Sigmoid colon (tissue), 7 donors: ENCODE measurements around the gene BPIFB3. TPM values are rescaled to one million over a fixed set of nuclear protein-coding genes. Genes with fewer than 3 reads are reported as not detected.

Experiments used
- DNase-seq: peaks from one replicate; pipeline ENCODE4 v3.0.0-alpha.2; 2019
- H3K27ac ChIP-seq, 4 donors: fragments of 200-600 bp; sonication (generic); one replicate each; pipeline ENCODE4 v1.5.1; 2016 to 2019; ENCODE audit warnings: mild to moderate bottlenecking in 1 of 4
- H3K27me3 ChIP-seq, 3 donors: fragments of 200-600 bp; sonication (generic); one replicate each; pipeline ENCODE4 v1.5.1; 2019; ENCODE audit warnings: mild to moderate bottlenecking in 1 of 3
- H3K36me3 ChIP-seq, 4 donors: fragments of 200-600 bp; sonication (generic); one replicate each; pipeline ENCODE4 v1.5.1; 2016 to 2019
- H3K4me1 ChIP-seq, 4 donors: fragments of 200-600 bp; sonication (generic); one replicate each; pipeline ENCODE4 v1.5.1; 2017 to 2019
- H3K4me3 ChIP-seq, 4 donors: fragments of 200-600 bp; sonication (generic); one replicate each; pipeline ENCODE4 v1.5.1; 2017 to 2019; ENCODE audit warnings: mild to moderate bottlenecking in 2 of 4, moderate library complexity in 1 of 4
- H3K9me3 ChIP-seq, 4 donors: fragments of 200-600 bp in 3 of 4; sonication (generic) in 3 of 4; one replicate each; pipeline versions ENCODE4 v1.5.1 to v1.6.1; 2013 to 2019
- CTCF ChIP-seq, 4 experiments: fragments of 450-650 bp in 3 of 4; fragments of 200-600 bp in 1 of 4; IDR thresholded peaks; one replicate each; pipeline ENCODE4 v1.5.1; 2016 to 2019; ENCODE audit warnings: antibody characterized with exemption in 4 of 4, mild to moderate bottlenecking in 3 of 4, moderate library complexity in 2 of 4
- EP300 ChIP-seq, 4 donors: sonication (generic); formaldehyde crosslinking; IDR thresholded peaks; one replicate each; pipeline ENCODE4 v1.6.1; 2017; ENCODE audit warnings: antibody characterized with exemption in 4 of 4
- POLR2A ChIP-seq, 2 donors: fragments of 450-650 bp; IDR thresholded peaks; one replicate each; pipeline ENCODE4 v1.6.1; 2016; ENCODE audit warnings: antibody characterized with exemption in 2 of 2, mild to moderate bottlenecking in 2 of 2, moderate library complexity in 2 of 2
- POLR2AphosphoS5 ChIP-seq, 4 donors: sonication (generic); formaldehyde crosslinking; IDR thresholded peaks; one replicate each; pipeline ENCODE4 v1.6.1; 2017; ENCODE audit warnings: antibody characterized with exemption in 4 of 4
- WGBS, 2 donors: extraction: QIAGEN DNeasy Blood & Tissue Kit; methylation state at CpG; one replicate each; pipeline ENCODE4 v1.1.7; 2013; 5-methylcytosine and 5-hydroxymethylcytosine counted together
- intact Hi-C: fragments of 100-400 bp; cut with DNase I; formaldehyde crosslinking; loops from one replicate; pipeline ENCODE4 v1.15.1; 2023
- polyA plus RNA-seq, 3 donors: library from polyadenylated mRNA; stranded (reverse); fragments of 200-250 nt; gene quantifications; one replicate each; pipeline ENCODE4 v1.2.3, GENCODE V29; 2013
- total RNA-seq, 4 donors: library from RNA; depleted of rRNA; stranded (reverse); fragments of >200 nt; gene quantifications; one replicate each; pipeline ENCODE4 v1.1.0, GENCODE V29; 2016
- donor health status: healthy with polysubstance abuse.
- donor health status: Bipolar disorder and iron deficiency.
- donor health status: healthy.

Gene BPIFB3
- total and polyA plus RNA-seq, 7 donors = not detected

- Histone ChIP-seq H3K4me3 (no peak overlapping the region), H3K36me3 (no peaks in the 10 kb centered on the region), H3K9me3 (no peaks in the 10 kb centered on the region), H3K27ac (no peak overlapping the region), H3K27me3 (peaks cover 0 to 6% (median 3%) of the 10 kb centered on the region in 3 donors), H3K4me1 (no peaks in the 10 kb centered on the region)
- intact Hi-C loops = no loop called here
- WGBS, 2 donors = 91 to 94% methylated on average over 20 of the region's 20 CpGs
- no peak for TF ChIP-seq EP300 (IDR thresholded peaks at IDR 0.05)
- no peak for TF ChIP-seq POLR2A (IDR thresholded peaks at IDR 0.05)
- no peak for TF ChIP-seq CTCF (IDR thresholded peaks at IDR 0.05)
- no peak for TF ChIP-seq POLR2AphosphoS5 (IDR thresholded peaks at IDR 0.05)
- DNase-seq = no peak
Observed at GRCh38 chr20:33083544-33084340, 30.0 kb downstream of the BPIFB3 start.

- Histone ChIP-seq H3K27ac (no peak overlapping the region), H3K27me3 (peaks cover 0 to 6% (median 3%) of the 10 kb centered on the region in 3 donors), H3K4me3 (no peak overlapping the region), H3K36me3 (no peaks in the 10 kb centered on the region), H3K9me3 (no peaks in the 10 kb centered on the region), H3K4me1 (no peaks in the 10 kb centered on the region)
- DNase-seq = no peak
- no peak for TF ChIP-seq POLR2A (IDR thresholded peaks at IDR 0.05)
- TF ChIP-seq CTCF (IDR thresholded peaks at IDR 0.05) = no peak
- no peak for TF ChIP-seq POLR2AphosphoS5 (IDR thresholded peaks at IDR 0.05)
- no peak for TF ChIP-seq EP300 (IDR thresholded peaks at IDR 0.05)
- WGBS, 2 donors = 90 to 91% methylated on average over 15 of the region's 15 CpGs
- intact Hi-C loops = no loop called here
Observed at GRCh38 chr20:33084722-33085121, 31.0 kb downstream of the BPIFB3 start.

GRCh38 chr20:33086052-33086722 lies 32.5 kb downstream of the BPIFB3 start:
- intact Hi-C loops = no loop called here
- 78 to 84% methylated on average over 14 of the region's 14 CpGs for WGBS, 2 donors
- Histone ChIP-seq H3K4me1 (no peaks in the 10 kb centered on the region), H3K36me3 (no peaks in the 10 kb centered on the region), H3K4me3 (no peak overlapping the region), H3K9me3 (no peaks in the 10 kb centered on the region), H3K27ac (no peak overlapping the region), H3K27me3 (peaks cover 0 to 6% (median 3%) of the 10 kb centered on the region in 3 donors)
- TF ChIP-seq EP300 (IDR thresholded peaks at IDR 0.05) (no peak), POLR2AphosphoS5 (IDR thresholded peaks at IDR 0.05) (no peak)
- no peak for DNase-seq

GRCh38 chr20:33091147-33091546 lies 37.4 kb downstream of the BPIFB3 start:
- 54 to 76% methylated on average over 3 of the region's 3 CpGs for WGBS, 2 donors
- no peaks in the 10 kb centered on the region for H3K4me1 ChIP-seq
- H3K9me3 ChIP-seq = no peaks in the 10 kb centered on the region
- no peak for DNase-seq
- H3K27ac ChIP-seq = no peak overlapping the region
- intact Hi-C loops = loop anchor here (10.0 kb wide), 1 partner anchor 186 kb away; no protein-coding TSS in a partner anchor
- no peaks in the 10 kb centered on the region for H3K27me3 ChIP-seq
- TF ChIP-seq POLR2A (IDR thresholded peaks at IDR 0.05) (no peak), POLR2AphosphoS5 (IDR thresholded peaks at IDR 0.05) (no peak), EP300 (IDR thresholded peaks at IDR 0.05) (no peak), CTCF (IDR thresholded peaks at IDR 0.05) (no peak)
- H3K4me3 ChIP-seq = no peak overlapping the region
- no peaks in the 10 kb centered on the region for H3K36me3 ChIP-seq

GRCh38 chr20:33091693-33092092 lies 38.0 kb downstream of the BPIFB3 start:
- DNase-seq = no peak
- intact Hi-C loops = loop anchor here (10.0 kb wide), 1 partner anchor 187 kb away; no protein-coding TSS in a partner anchor
- H3K27ac ChIP-seq = no peak overlapping the region
- no peaks in the 10 kb centered on the region for H3K27me3 ChIP-seq
- H3K4me1 ChIP-seq = no peaks in the 10 kb centered on the region
- no peaks in the 10 kb centered on the region for H3K36me3 ChIP-seq
- no peaks in the 10 kb centered on the region for H3K9me3 ChIP-seq
- TF ChIP-seq CTCF (IDR thresholded peaks at IDR 0.05) = no peak
- TF ChIP-seq POLR2A (IDR thresholded peaks at IDR 0.05) = no peak
- TF ChIP-seq POLR2AphosphoS5 (IDR thresholded peaks at IDR 0.05) = no peak
- no peak for TF ChIP-seq EP300 (IDR thresholded peaks at IDR 0.05)
- whole genome bisulfite sequencing, 2 donors = 86 to 89% methylated on average over 3 of the region's 3 CpGs
- no peak overlapping the region for H3K4me3 ChIP-seq
